ENCODE measurements around the gene SLC2A1. TPM values are rescaled to one million over a fixed set of nuclear protein-coding genes. Genes with fewer than 3 reads are reported as not detected.

Gene SLC2A1
- total RNA-seq: 100 to 1,000 TPM; 113 to 123 TPM

- Mint-ChIP-seq H3K4me1 (ENCODE audit: low read depth) (peaks cover 63% of the 10 kb centered on the region), H3K27me3 (ENCODE audit: low read depth) (peaks cover 7% of the 10 kb centered on the region), H3K27ac (peak within 1 kb of the TSS; percentile 96), H3K36me3 (ENCODE audit: low read depth) (peaks cover 34% of the 10 kb centered on the region), H3K4me3 (peak within 1 kb of the TSS; percentile 99), H3K9me3 (ENCODE audit: insufficient read depth) (no peaks in the 10 kb centered on the region)
- ChIA-PET CTCF (interaction anchor here (0.6 to 1.5 kb wide), 4 partner anchors 9 to 115 kb away, joined by 3 to 8 read pairs (median 3); no protein-coding TSS in a partner anchor), POLR2A (interaction anchor here (0.6 to 1.4 kb wide), 6 partner anchors 17 to 276 kb away, joined by 3 to 10 read pairs (median 4); partner anchors contain the start of genes C1orf50 and P3H1)
- ATAC-seq (peak; percentile 88), DNase-seq (peak; percentile 97)
These were observed at the start of gene SLC2A1 for GRCh38 chr1:42958488-42959319. Gene SLC2A1, minus strand, starts transcription at chr1:42958868. Its CDS starts 217 bp downstream, at chr1:42958651.

- ATAC-seq (no peak), DNase-seq (no peak)
- Mint-ChIP-seq H3K4me3 (no peak overlapping the region), H3K27me3 (ENCODE audit: low read depth) (peaks cover 12% of the 10 kb centered on the region), H3K4me1 (ENCODE audit: low read depth) (peaks cover under 1% of the 10 kb centered on the region), H3K9me3 (ENCODE audit: insufficient read depth) (no peaks in the 10 kb centered on the region), H3K36me3 (ENCODE audit: low read depth) (no peaks in the 10 kb centered on the region), H3K27ac (no peak overlapping the region)
- CTCF ChIA-PET: no interaction called here
- POLR2A ChIA-PET: no interaction called here
These were observed 48.9 kb upstream of the SLC2A1 start for GRCh38 chr1:43007377-43008114.

GRCh38 chr1:43005460-43006361 is 47.0 kb upstream of the SLC2A1 start:
- DNase-seq: no peak
- Mint-ChIP-seq H3K27me3 (ENCODE audit: low read depth) (peaks cover 5% of the 10 kb centered on the region), H3K4me1 (ENCODE audit: low read depth) (no peaks in the 10 kb centered on the region), H3K9me3 (ENCODE audit: insufficient read depth) (no peaks in the 10 kb centered on the region), H3K4me3 (no peak overlapping the region), H3K36me3 (ENCODE audit: low read depth) (no peaks in the 10 kb centered on the region), H3K27ac (no peak overlapping the region)
- no peak for ATAC-seq
- ChIA-PET POLR2A (no interaction called here), CTCF (no interaction called here)

GRCh38 chr1:43004587-43005459 is 46.2 kb upstream of the SLC2A1 start:
- no peak for DNase-seq
- H3K36me3 Mint-ChIP-seq (ENCODE audit: low read depth): no peaks in the 10 kb centered on the region
- ChIA-PET POLR2A (no interaction called here), CTCF (no interaction called here)
- ATAC-seq: no peak
- H3K27ac Mint-ChIP-seq: no peak overlapping the region
- H3K4me3 Mint-ChIP-seq: no peak overlapping the region
- no peaks in the 10 kb centered on the region for H3K9me3 Mint-ChIP-seq (ENCODE audit: insufficient read depth)
- peaks cover 3% of the 10 kb centered on the region for H3K27me3 Mint-ChIP-seq (ENCODE audit: low read depth)
- H3K4me1 Mint-ChIP-seq (ENCODE audit: low read depth): no peaks in the 10 kb centered on the region

DNA sequence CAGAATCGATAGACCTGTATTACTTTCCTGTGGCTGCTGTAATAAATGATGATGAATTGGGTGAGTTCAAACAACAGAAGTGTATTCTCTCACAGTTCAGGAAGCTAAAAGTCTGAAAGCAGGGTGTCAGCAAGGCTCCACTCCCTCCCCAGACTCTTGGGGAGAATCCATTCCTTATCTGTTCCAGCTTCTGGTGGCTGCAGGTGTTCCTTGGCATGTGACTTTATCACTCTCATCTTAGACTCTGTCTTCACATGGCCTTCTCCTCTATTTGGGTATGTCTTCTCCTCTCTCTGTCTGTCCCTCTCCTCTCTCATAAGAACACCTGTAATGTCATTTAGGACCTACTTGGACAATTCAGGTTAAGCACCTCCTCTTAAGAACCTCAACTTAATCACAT is 44.1 kb upstream of the SLC2A1 start:
- H3K36me3 Mint-ChIP-seq (ENCODE audit: low read depth): no peaks in the 10 kb centered on the region
- ATAC-seq: no peak
- H3K27ac Mint-ChIP-seq: no peak overlapping the region
- no peaks in the 10 kb centered on the region for H3K4me1 Mint-ChIP-seq (ENCODE audit: low read depth)
- POLR2A ChIA-PET: no interaction called here
- H3K4me3 Mint-ChIP-seq: no peak overlapping the region
- CTCF ChIA-PET: no interaction called here
- no peak for DNase-seq
- no peaks in the 10 kb centered on the region for H3K27me3 Mint-ChIP-seq (ENCODE audit: low read depth)
- no peaks in the 10 kb centered on the region for H3K9me3 Mint-ChIP-seq (ENCODE audit: insufficient read depth)

- no peaks in the 10 kb centered on the region for H3K9me3 Mint-ChIP-seq (ENCODE audit: insufficient read depth)
- no peak overlapping the region for H3K4me3 Mint-ChIP-seq
- no peaks in the 10 kb centered on the region for H3K27me3 Mint-ChIP-seq (ENCODE audit: low read depth)
- CTCF ChIA-PET: interaction anchor here (0.9 kb wide), 1 partner anchor 72 kb away, joined by 3 read pairs; no protein-coding TSS in a partner anchor
- ATAC-seq (no peak), DNase-seq (no peak)
- no peaks in the 10 kb centered on the region for H3K36me3 Mint-ChIP-seq (ENCODE audit: low read depth)
- H3K4me1 Mint-ChIP-seq (ENCODE audit: low read depth): no peaks in the 10 kb centered on the region
- H3K27ac Mint-ChIP-seq: no peak overlapping the region
- POLR2A ChIA-PET: no interaction called here
These were observed 43.4 kb upstream of the SLC2A1 start for GRCh38 chr1:43002116-43002515.

DNA sequence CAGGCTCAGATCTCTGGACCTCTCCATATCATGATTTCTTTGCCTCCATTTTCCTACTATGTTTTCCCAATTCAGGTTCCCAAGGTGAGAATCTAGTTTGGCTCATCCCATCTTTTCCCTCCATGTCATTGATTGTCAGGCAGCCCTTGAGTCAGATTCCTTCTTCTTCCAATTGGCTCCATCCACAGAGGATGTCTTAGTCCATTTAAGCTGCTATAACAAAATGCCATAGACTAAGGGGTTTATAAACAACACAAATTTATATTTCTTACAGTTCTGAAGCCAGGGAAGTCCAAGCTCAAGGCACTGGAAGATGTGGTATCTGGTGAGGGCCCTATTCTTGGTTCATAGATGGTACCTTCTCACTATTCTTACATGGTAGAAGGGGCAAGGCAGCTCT is 42.8 kb upstream of the SLC2A1 start:
- ATAC-seq (no peak), DNase-seq (no peak)
- no peaks in the 10 kb centered on the region for H3K9me3 Mint-ChIP-seq (ENCODE audit: insufficient read depth)
- H3K36me3 Mint-ChIP-seq (ENCODE audit: low read depth): no peaks in the 10 kb centered on the region
- H3K27ac Mint-ChIP-seq: no peak overlapping the region
- CTCF ChIA-PET: interaction anchor here (0.9 kb wide), 1 partner anchor 72 kb away, joined by 3 read pairs; no protein-coding TSS in a partner anchor
- POLR2A ChIA-PET: interaction anchor here (0.9 kb wide), 1 partner anchor 78 kb away, joined by 4 read pairs; no protein-coding TSS in a partner anchor
- no peak overlapping the region for H3K4me3 Mint-ChIP-seq
- H3K27me3 Mint-ChIP-seq (ENCODE audit: low read depth): no peaks in the 10 kb centered on the region
- no peaks in the 10 kb centered on the region for H3K4me1 Mint-ChIP-seq (ENCODE audit: low read depth)

DNA sequence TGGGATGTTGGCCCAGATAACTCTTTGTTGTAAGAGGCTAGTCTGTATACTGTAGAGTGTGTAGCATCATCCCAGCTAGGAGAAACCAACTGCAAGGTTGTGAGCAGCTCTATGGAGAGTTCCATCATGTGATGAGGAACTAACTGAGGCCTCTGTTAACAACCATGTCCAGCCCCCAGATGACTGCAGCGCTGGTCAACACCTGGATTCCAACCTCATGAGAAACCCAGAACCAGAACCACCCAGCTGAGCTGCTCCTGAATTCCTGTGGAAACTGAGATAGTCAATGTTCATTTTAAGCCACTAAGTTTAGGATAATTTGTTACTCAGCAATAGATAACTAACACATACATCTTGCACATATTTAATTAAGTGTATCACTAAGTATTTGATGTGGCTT is 41.6 kb upstream of the SLC2A1 start:
- Mint-ChIP-seq H3K36me3 (ENCODE audit: low read depth) (no peaks in the 10 kb centered on the region), H3K27ac (no peak overlapping the region), H3K4me1 (ENCODE audit: low read depth) (no peaks in the 10 kb centered on the region), H3K9me3 (ENCODE audit: insufficient read depth) (no peaks in the 10 kb centered on the region), H3K4me3 (no peak overlapping the region), H3K27me3 (ENCODE audit: low read depth) (no peaks in the 10 kb centered on the region)
- no peak for DNase-seq
- CTCF ChIA-PET: no interaction called here
- POLR2A ChIA-PET: interaction anchor here (0.7 kb wide), 1 partner anchor 384 kb away, joined by 3 read pairs; no protein-coding TSS in a partner anchor
- no peak for ATAC-seq

DNA sequence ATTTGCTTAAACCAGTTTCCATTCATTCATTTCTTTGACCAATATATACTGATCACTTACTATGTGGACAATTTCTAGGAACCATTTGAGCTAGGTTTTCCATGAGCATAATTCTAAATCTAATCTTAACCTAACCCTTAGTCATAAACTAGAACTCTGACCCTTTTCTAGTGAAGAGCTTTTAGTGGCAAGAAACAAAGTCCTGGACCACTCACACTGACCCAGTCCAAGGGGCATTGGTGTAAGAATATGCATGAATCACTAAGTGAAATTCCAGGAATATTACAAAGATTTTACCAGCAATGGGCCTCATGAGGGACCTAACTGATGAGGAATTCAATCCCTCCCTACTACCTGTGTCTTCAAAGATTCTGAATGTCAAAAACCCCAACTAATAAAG is 40.6 kb upstream of the SLC2A1 start:
- no peak for ATAC-seq
- H3K36me3 Mint-ChIP-seq (ENCODE audit: low read depth): no peaks in the 10 kb centered on the region
- no peaks in the 10 kb centered on the region for H3K27me3 Mint-ChIP-seq (ENCODE audit: low read depth)
- CTCF ChIA-PET: no interaction called here
- no peak for DNase-seq
- H3K9me3 Mint-ChIP-seq (ENCODE audit: insufficient read depth): no peaks in the 10 kb centered on the region
- no peak overlapping the region for H3K27ac Mint-ChIP-seq
- H3K4me1 Mint-ChIP-seq (ENCODE audit: low read depth): no peaks in the 10 kb centered on the region
- POLR2A ChIA-PET: interaction anchor here (0.7 kb wide), 1 partner anchor 10 kb away, joined by 3 read pairs; no protein-coding TSS in a partner anchor
- no peak overlapping the region for H3K4me3 Mint-ChIP-seq

DNA sequence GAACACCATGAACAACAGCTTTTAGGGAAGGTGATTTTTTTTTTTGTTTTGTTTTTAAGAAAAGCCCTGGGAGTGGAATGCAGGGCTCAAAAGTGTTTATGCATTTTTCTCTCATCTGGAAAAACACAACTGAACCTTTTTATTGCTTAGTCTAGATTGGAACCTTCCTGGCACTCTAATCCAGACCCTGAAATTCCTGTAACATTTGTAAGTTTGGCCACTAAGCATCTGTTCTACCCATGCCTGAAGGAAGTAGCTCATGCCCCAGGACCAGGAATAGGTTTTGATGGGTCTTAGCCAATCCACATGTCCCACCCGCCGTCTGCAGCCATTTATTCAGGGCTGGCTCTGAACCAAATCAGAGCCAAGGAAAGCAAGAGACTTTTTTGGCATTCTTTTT is 39.7 kb upstream of the SLC2A1 start:
- Mint-ChIP-seq H3K9me3 (ENCODE audit: insufficient read depth) (no peaks in the 10 kb centered on the region), H3K4me1 (ENCODE audit: low read depth) (no peaks in the 10 kb centered on the region), H3K4me3 (no peak overlapping the region), H3K27me3 (ENCODE audit: low read depth) (no peaks in the 10 kb centered on the region), H3K27ac (no peak overlapping the region), H3K36me3 (ENCODE audit: low read depth) (no peaks in the 10 kb centered on the region)
- ChIA-PET POLR2A (interaction anchor here (0.6 to 0.7 kb wide), 2 partner anchors 12 to 16 kb away, joined by 4 read pairs; no protein-coding TSS in a partner anchor), CTCF (interaction anchor here (0.6 kb wide), 1 partner anchor 79 kb away, joined by 3 read pairs; no protein-coding TSS in a partner anchor)
- DNase-seq: no peak
- no peak for ATAC-seq
